NCI-H2196 treated with DMSO at 0.1 percent for 48 hours (cell line): ENCODE results near the gene IQCK.

Source experiments
- DNase-seq: peaks from one replicate; lab custom pipeline; 2025; ENCODE audit not compliant: unreplicated experiment; lab: John Stamatoyannopoulos, UW

The IQCK gene

GRCh38 chr16:19830902-19831560, 113.0 kb downstream of the IQCK start:
- no peak for DNase-seq

DNA sequence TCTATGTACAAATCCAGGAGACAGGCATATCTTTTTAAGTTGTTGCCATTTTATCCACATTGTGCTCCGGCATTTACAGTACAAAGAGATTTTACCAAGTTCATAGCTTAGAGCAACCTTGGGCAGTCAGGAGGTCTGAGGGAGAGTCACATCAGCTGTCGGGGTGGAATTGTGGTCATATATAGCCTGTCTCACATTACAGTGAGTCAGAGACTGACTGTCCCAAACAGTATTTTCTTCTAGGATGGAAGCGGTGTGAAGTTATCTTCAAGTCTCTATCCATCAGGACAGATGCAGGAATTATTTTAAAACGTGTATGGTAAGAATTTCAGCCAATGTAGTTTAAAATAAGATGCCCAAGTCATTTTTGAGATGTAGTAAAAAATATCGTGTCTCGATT, 113.6 kb downstream of the IQCK start:
- no peak for DNase-seq

- no peak for DNase-seq
Measured at GRCh38 chr16:19833176-19833575, 115.1 kb downstream of the IQCK start.

- DNase-seq: no peak
Measured at GRCh38 chr16:19833581-19833980, 115.5 kb downstream of the IQCK start.

DNA sequence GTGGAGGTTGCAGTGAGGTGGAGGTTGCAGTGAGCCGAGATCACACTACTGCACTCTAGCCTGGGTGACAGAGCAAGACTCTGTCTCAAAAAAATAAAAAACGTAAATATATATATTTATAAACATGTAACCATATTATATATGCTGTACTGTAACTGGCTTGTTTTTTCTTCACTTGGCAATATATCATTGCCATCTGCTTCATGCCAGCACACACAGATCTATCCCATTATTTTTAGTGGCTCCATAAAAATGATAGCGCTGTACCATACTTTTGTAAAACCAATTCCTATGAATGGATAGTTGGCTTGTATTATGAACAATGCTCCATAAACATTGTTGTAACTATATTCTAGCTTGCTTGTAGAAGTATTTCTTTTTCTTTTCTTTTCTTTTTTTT, 117.1 kb downstream of the IQCK start:
- no peak for DNase-seq

DNA sequence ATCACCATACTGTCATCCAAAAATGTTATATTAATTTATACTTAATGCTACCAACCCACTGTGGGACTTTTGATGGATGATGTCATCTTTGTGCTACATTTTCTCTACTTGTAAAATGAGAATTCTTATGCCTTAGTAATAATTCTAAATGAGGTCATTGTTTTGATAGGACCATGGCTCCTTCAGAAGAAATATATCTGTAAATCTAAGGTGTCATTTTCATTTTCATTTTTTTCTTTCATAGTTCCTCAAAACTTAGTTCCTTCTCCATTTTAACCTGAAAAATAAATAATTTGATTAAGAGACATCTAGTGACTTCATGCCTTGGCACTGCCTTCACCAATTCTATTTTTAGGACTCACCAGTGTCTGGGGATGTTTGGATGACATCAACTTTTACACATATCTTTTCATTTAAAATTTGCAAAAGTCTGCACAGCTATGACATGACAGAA, 117.9 kb downstream of the IQCK start:
- no peak for DNase-seq

DNA sequence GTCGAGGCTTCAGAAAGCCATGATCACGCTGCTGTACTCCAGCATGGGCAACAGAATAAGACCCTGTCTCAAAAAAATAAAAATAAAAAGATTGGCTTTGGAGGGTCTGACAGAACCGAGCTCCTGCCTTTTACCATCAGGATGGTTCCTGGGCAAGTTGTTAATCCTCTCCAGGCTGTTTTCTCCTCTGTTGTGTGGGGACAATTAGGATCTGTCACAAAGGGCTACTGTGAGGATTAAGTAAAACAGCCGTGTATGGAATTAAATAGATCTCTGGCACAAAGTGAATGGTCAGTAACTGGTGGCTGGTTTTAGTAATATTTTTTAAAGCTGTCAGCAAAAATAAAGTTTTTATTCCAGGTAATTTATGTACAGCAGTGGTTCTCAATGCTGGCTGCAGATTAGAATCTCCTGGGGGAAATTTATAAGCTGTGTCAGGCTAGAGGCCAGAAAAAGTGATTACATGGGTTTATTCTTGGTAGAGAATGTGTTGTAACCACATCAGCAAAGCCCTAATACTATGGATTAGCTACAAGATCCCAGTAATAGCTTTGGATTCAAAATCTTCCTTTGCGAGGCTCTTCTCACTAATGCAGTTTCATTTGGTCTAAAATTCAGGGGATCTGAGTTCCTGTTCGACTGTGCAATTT, 119.4 kb downstream of the IQCK start:
- DNase-seq: no peak

DNA sequence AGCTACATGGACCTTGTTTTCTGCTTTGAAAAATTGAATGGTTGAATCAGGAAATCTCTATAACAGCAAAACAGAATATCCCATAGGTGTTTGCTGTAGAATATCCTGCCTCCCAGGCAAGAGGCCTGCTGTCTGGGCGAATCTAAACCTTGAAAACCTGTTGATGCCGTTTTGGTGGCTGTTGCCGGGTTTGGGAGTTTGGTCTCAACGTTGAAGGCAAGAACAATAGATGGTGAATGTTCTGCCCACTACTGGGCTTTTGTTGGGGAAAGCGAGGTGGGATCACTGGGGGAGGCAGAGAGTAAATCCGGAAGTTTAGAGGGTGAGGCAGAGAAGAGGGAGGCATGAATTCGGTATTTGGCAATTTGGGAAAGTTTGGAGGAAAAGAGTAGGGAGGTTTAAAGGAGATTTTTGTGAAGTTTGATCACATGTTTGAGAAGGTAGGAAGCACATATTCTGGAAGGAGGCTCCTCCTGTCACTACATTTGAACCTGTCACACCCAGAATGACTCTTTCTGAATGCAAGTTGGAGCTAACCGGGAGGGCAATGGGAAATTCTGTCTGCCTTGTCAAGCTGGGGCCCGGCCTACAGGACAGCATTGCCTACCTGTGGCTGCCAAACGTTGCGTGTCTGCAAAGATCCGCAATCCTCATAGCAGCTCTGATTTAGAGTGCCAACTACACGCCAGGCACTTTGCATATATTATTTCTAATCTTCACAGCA, 120.1 kb downstream of the IQCK start:
- DNase-seq: no peak

- DNase-seq: peak; percentile 38
Measured at GRCh38 chr16:19840524-19841110, 122.5 kb downstream of the IQCK start.

- no peak for DNase-seq
Measured at GRCh38 chr16:19841184-19841583, 123.1 kb downstream of the IQCK start.

- no peak for DNase-seq
Measured at GRCh38 chr16:19842426-19843157, 124.5 kb downstream of the IQCK start.

DNA sequence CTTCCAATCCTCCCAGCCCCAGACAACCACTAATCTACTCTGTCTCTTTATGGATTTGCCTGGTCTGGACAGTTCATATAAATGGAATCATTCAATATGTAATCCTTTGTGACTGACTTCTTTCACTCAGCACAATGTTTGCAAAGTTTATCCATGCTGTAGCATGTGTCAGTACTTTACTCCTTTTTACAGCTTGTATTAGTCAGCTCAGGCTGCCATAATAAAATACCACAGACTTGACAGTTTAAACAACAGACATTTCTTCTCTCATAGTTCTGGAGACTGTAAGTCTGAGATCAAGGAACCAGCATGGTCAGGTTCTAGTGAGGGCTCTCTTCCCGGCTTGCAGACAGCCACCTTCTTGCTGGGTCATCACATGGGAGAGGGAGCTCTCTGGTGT, 125.3 kb downstream of the IQCK start:
- DNase-seq: no peak

DNA sequence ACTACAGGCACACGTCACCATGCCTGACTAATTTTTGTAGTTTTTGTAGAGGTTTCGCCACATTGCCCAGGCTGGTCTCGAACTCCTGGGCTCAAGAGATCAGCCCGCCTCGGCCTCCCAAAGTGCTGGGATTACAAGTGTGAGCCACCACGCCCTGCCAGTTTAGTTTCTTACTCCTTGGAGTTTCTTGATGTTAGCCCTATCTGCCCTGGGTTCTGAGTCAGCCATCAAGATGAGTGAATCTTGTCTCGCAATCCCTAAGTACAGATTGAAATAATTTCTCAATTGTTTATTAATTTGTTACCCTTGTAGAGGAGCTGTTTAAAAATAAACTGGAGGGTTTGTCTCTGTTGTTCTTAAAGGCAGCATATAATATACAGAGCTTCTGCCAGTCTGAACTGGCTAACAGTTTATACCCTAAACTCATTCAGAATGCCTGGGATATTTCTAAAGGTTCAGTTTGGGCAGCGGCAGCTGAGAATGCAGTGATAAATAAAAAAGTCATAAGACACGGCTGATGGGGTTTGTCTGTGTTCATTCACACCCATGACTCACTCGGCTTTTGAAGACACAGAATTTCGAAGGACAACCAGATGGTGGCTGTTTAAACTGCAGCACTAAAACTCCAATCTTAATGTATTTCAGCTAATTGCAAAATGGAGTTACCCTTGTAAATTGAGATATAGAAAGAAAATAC, 127.0 kb downstream of the IQCK start:
- DNase-seq: no peak

- DNase-seq: no peak
Measured at GRCh38 chr16:19846436-19846835, 128.4 kb downstream of the IQCK start.

GRCh38 chr16:19848756-19849155, 130.7 kb downstream of the IQCK start:
- DNase-seq: no peak

GRCh38 chr16:19850131-19850817, 132.2 kb downstream of the IQCK start:
- DNase-seq: no peak

DNA sequence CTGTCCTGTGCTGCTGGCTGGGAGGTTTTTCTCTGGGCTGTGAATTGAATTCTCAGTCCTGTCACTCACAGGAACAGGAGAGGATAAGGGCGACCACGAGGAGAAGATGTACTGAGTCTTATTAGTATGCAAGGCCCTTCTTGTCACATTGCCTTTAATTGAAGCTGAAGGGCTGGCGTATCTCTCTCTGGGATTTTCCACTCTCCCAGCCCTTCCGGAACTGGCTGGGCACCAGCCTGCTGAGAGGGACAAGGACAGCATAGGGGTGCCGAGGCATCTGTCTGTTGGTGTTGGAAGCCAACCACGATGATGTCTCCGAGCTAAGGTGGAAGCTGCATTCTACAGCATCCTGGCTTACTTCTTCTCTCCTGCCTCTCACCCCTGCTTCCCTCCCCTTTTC, 133.4 kb downstream of the IQCK start:
- DNase-seq: no peak

- no peak for DNase-seq
Measured at GRCh38 chr16:19853132-19853741, 135.2 kb downstream of the IQCK start.

- no peak for DNase-seq
Measured at GRCh38 chr16:19853742-19854542, 135.9 kb downstream of the IQCK start.
